ENCODE results near the gene RFT1.
A peak's percentile ranks its signal among the peaks of the same experiment; 100 is the strongest.

The RFT1 gene

DNA sequence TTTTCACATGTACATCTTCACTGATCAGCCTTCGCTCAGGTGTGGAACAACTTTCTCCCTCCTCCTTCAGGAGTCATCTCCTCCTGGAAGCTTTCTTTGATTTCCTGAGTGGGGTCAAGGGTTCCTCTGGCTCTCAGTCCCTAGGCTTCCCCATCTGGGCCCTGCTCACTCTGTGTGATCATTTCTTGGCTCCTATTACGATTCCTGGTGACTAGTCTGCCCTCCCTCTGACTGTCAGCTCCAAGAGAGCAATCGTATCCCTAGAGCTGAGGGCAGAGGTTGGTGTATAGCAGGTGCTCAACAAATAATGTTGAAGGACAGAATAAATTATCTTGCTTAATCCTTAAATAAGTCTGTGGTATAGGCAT, 15.5 kb upstream of the RFT1 start:
- Histone ChIP-seq H3K27ac (replicated peaks) (0 out of 2 replicates have a peak overlapping the region, but pooled peaks have one; percentile 6), H3K27me3 (ENCODE audit: insufficient read depth, poor library complexity, severe bottlenecking) (no peaks in the 10 kb centered on the region), H3K4me3 (replicated peaks; ENCODE audit: insufficient read depth, low read length) (no peak overlapping the region)
- TF ChIP-seq, protein P1, sequence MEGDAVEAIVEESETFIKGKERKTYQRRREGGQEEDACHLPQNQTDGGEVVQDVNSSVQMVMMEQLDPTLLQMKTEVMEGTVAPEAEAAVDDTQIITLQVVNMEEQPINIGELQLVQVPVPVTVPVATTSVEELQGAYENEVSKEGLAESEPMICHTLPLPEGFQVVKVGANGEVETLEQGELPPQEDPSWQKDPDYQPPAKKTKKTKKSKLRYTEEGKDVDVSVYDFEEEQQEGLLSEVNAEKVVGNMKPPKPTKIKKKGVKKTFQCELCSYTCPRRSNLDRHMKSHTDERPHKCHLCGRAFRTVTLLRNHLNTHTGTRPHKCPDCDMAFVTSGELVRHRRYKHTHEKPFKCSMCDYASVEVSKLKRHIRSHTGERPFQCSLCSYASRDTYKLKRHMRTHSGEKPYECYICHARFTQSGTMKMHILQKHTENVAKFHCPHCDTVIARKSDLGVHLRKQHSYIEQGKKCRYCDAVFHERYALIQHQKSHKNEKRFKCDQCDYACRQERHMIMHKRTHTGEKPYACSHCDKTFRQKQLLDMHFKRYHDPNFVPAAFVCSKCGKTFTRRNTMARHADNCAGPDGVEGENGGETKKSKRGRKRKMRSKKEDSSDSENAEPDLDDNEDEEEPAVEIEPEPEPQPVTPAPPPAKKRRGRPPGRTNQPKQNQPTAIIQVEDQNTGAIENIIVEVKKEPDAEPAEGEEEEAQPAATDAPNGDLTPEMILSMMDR (IDR thresholded peaks at IDR 0.05; ENCODE audit: insufficient read depth, low read length): no peak
- TF ChIP-seq POLR2AphosphoS5 (IDR thresholded peaks at IDR 0.05; ENCODE audit: low read depth): no peak
- TF ChIP-seq, protein P2, sequence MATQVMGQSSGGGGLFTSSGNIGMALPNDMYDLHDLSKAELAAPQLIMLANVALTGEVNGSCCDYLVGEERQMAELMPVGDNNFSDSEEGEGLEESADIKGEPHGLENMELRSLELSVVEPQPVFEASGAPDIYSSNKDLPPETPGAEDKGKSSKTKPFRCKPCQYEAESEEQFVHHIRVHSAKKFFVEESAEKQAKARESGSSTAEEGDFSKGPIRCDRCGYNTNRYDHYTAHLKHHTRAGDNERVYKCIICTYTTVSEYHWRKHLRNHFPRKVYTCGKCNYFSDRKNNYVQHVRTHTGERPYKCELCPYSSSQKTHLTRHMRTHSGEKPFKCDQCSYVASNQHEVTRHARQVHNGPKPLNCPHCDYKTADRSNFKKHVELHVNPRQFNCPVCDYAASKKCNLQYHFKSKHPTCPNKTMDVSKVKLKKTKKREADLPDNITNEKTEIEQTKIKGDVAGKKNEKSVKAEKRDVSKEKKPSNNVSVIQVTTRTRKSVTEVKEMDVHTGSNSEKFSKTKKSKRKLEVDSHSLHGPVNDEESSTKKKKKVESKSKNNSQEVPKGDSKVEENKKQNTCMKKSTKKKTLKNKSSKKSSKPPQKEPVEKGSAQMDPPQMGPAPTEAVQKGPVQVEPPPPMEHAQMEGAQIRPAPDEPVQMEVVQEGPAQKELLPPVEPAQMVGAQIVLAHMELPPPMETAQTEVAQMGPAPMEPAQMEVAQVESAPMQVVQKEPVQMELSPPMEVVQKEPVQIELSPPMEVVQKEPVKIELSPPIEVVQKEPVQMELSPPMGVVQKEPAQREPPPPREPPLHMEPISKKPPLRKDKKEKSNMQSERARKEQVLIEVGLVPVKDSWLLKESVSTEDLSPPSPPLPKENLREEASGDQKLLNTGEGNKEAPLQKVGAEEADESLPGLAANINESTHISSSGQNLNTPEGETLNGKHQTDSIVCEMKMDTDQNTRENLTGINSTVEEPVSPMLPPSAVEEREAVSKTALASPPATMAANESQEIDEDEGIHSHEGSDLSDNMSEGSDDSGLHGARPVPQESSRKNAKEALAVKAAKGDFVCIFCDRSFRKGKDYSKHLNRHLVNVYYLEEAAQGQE (IDR thresholded peaks at IDR 0.05; ENCODE audit: insufficient replicate concordance, low read depth): no peak
- no peak for TF ChIP-seq GABPA (IDR thresholded peaks at IDR 0.05; ENCODE audit: low read depth)
- TF ChIP-seq SPI1 (IDR thresholded peaks at IDR 0.05; ENCODE audit: borderline replicate concordance, low read depth): no peak
- DNase-seq (ENCODE audit: low read depth in 1 of 2, low spot score in 1 of 2): no peak

- no peak for DNase-seq (ENCODE audit: low read depth in 1 of 2, low spot score in 1 of 2)
- peak overlapping the region; percentile 33 for H3K27ac ChIP-seq (replicated peaks)
- no peaks in the 10 kb centered on the region for H3K27me3 ChIP-seq (ENCODE audit: insufficient read depth, poor library complexity, severe bottlenecking)
- H3K4me3 ChIP-seq (replicated peaks; ENCODE audit: insufficient read depth, low read length): no peak overlapping the region
- TF ChIP-seq GABPA (IDR thresholded peaks at IDR 0.05; ENCODE audit: low read depth) (no peak), POLR2AphosphoS5 (IDR thresholded peaks at IDR 0.05; ENCODE audit: low read depth) (no peak), SPI1 (IDR thresholded peaks at IDR 0.05; ENCODE audit: borderline replicate concordance, low read depth) (no peak)
- TF ChIP-seq, protein P1 (IDR thresholded peaks at IDR 0.05; ENCODE audit: insufficient read depth, low read length): no peak
- TF ChIP-seq, protein P2 (IDR thresholded peaks at IDR 0.05; ENCODE audit: insufficient replicate concordance, low read depth): no peak
These were observed 14.9 kb upstream of the RFT1 start for GRCh38 chr3:53144862-53145712.

- H3K4me3 ChIP-seq (replicated peaks; ENCODE audit: insufficient read depth, low read length): no peak overlapping the region
- no peak for DNase-seq (ENCODE audit: low read depth in 1 of 2, low spot score in 1 of 2)
- no peaks in the 10 kb centered on the region for H3K27me3 ChIP-seq (ENCODE audit: insufficient read depth, poor library complexity, severe bottlenecking)
- TF ChIP-seq, protein P2 (IDR thresholded peaks at IDR 0.05; ENCODE audit: insufficient replicate concordance, low read depth): no peak
- TF ChIP-seq, protein P1 (IDR thresholded peaks at IDR 0.05; ENCODE audit: insufficient read depth, low read length): no peak
- TF ChIP-seq POLR2AphosphoS5 (IDR thresholded peaks at IDR 0.05; ENCODE audit: low read depth): no peak
- TF ChIP-seq GABPA (IDR thresholded peaks at IDR 0.05; ENCODE audit: low read depth): no peak
- TF ChIP-seq SPI1 (IDR thresholded peaks at IDR 0.05; ENCODE audit: borderline replicate concordance, low read depth): no peak
- H3K27ac ChIP-seq (replicated peaks): peak overlapping the region; percentile 33
These were observed 14.2 kb upstream of the RFT1 start for GRCh38 chr3:53144446-53144845.

Data from HL-60 (cell line).